Kidney glomerular epithelial cell (primary cell): Measurements from ENCODE around the gene ZMIZ1.

Experiments used
- DNase-seq: peaks from one replicate; lab custom pipeline; 2025; lab: John Stamatoyannopoulos, UW

ZMIZ1 gene

DNA sequence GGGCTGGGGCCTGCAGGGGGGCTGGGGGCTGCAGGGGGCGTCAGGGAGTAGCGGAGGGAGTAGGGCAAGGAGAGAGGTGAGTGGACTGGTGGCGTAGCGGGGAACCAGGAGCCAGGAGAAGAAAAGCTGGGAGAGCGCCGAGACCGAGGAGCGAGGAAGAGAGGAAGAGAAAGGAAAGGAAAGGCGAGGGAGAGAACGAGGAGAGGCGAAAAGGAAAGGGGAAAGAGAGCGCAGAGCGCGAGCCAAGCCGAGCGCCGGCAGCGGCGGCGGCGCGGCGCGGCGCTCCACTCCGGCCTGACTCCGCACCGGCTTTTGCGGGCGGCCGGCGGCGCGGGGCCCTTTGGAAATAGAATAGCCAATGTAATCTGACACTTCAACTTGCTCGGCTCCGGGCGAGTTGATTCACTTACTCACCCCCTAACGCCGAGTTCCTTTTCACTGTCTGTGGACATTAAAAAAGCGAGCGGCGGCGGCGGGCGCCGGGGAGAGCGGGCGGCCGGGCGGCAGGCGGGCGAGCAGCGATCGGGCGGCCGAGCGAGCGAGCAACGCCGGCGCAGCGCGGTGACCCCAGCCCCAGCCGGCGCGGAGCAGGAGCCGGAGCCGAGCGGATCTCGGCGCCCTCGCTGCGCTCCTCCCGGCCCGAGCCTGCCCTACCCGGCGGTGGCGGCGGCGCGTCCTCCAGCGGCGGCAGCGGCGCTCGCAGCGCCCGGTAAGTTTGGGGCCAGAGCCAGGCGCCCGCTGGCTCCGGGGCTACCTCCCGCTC, at the start of gene ZMIZ1:
Gene ZMIZ1 (plus strand): TSS at position 405 of the 763 bp plus-strand sequence. CDS start 132,667 bp downstream, outside the sequence.
- peak; percentile 92 for DNase-seq

DNA sequence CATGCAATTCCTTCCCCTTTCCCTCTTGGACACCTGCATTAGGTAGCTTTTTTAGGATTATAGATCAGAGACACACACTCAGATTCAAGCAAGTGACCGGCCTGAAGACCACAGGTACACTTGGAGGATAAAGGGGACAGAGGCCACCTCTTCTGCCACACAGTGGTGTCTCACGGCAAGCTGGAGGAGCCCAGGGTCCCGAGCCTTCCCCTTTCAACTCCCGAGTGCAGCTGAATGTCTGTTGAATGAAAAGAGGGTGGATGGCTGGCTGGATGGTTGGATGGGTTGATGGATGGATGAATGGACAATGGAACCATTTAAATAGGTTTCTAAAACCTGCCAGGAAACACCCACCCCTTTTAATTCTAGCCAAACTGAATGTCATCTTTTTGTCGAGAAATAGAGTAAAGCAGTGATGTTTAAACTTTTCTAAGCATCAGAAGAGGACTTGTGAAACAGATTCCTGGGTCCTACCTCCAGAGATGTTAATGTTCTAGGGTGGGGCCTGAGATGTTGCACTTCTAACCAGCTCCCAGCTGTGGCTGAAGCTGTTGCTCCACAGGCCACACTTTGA, 49.2 kb upstream of the ZMIZ1 start:
- DNase-seq = no peak

- no peak for DNase-seq
Measured at GRCh38 chr10:79020015-79020491, 48.7 kb upstream of the ZMIZ1 start.

- no peak for DNase-seq
Measured at GRCh38 chr10:79020605-79021004, 48.2 kb upstream of the ZMIZ1 start.

GRCh38 chr10:79021331-79021907, 47.3 kb upstream of the ZMIZ1 start:
- no peak for DNase-seq

DNA sequence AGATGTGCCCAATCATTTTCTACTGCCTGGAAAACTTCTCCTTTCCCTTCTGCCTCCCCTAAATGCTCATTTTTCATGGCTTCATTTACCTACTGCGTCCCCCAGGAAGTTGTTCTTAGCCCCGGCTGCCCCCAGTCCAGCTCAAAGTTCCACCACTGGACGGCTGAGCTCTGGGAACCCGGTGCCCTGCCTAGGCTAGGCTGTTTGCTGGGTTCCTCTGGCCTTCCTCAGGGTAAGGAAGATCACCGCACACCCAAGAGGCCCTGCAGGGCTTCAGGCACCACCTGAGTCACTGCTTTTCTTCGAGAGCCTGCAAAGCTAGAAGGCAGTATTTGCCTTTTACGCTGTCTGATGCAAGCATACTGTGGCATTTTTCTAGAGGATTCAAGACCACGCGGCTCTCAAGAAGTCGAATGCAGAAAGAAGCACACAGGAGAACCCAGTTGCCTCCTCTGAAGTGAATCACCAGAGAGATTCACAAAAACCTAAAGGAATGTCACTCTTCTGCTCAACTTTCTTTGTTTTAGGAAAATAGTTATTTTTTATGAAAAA, 46.7 kb upstream of the ZMIZ1 start:
- no peak for DNase-seq

GRCh38 chr10:79022565-79023230, 46.1 kb upstream of the ZMIZ1 start:
- DNase-seq = no peak

- no peak for DNase-seq
Measured at GRCh38 chr10:79023240-79024162, 45.3 kb upstream of the ZMIZ1 start.

GRCh38 chr10:79024296-79024695, 44.5 kb upstream of the ZMIZ1 start:
- no peak for DNase-seq

DNA sequence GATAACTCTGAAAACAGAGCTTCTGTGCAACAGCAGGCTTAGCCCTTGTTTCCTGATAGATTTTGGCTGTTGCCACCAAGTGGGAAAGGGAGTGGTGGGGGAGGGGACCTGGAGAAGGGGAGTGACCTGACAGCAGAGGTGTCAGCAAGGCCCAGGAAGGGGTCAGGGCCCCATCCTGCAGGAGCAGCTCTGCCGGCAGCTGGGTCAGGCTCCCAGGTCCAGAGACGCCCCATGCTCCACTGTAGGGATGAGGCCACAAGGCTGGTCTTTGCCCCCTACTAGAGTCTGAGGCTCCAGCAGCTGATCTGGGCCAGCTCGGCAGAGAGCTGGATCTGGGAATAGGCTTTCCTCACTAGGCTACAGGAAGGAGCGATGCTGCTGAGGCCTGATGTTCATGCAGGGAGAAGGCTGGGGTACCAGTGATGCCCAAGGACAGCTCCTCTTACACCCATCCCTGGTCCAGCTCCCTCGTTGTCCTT, 44.0 kb upstream of the ZMIZ1 start:
- DNase-seq = no peak

DNA sequence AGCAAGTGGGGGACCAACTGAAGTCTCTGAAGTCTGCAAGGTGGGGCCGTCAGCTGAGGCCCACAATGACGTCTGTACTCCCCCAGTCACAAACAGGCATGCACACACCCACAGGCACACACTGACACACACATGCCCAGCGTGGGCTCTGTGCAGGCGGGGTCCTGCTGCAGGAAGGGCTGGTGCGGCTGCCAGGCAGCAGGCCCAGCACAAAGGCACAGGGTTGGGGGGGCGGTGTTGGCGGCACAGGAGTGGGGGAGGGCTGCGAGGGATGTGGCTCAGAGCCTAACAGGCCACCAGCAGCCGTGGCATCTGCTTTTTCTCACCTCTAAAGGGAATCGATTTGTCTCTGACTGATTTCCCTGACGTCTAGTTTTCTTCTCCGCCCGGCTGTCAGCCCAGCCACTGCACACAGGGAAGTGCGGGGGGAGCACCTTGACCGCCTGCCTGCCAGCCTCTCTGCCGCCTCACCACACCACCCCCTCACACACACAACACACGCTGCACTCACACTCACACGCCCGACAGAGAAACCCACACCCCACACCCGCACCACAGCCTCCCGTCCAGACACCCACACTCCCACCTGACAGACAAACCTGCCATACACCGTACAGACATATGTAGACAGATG, 43.5 kb upstream of the ZMIZ1 start:
- no peak for DNase-seq

DNA sequence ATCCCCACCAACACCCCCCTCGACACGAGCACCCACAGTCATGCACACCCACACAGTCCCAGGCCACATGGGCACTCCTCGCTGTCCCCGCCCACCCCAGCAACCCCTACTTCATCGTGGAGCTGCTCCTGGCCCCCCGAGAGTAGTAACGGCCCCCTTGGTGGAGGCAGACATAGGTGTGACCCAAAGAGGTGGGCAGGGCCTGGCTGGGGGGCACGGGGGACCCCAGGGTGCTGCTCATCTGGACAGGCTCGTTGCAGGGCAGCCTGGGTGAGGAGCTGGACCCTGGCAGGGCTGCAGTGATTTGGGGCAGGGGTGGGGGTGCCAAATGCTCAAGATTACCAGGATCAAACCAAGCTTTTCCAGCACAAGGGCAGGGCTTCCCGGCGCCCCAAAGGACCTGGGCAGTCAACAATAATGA, 42.4 kb upstream of the ZMIZ1 start:
- DNase-seq = no peak

DNA sequence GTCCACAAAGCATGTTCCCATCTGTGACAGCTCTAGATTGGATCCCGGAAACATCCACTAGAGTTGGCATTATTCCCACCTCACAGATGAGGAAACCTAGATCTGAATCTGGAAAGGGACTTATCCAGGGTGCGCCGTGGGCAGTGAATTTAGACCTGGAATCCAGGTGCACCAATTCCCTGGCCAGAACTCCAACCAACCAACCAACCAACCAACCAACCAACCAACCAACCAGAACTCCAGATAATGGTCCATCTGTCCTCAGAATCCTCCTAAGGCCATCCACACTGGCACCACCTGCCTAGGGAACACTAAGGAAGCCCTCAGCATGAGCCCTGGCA, 42.0 kb upstream of the ZMIZ1 start:
- DNase-seq = no peak

GRCh38 chr10:79027147-79028055, 41.4 kb upstream of the ZMIZ1 start:
- DNase-seq = no peak

DNA sequence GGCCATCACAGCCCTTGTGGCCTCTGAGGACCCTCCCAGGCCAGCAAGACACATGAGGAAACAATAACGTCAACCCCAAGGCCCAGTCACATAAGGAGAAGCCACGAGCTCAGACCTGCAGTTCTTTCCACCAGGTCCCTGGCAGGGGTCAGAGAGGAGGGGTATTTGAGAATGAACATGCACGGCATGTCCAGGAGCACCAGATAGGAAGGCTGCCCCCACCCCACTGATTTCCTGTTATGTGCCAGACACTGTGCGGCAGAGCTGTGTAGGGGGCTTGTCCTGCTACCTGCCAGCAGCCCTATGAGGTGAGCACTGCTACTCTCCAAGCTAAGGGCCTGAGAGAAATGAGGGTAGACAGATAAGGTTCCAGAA, 40.7 kb upstream of the ZMIZ1 start:
- DNase-seq = no peak

- DNase-seq = no peak
Measured at GRCh38 chr10:79028451-79029010, 40.2 kb upstream of the ZMIZ1 start.

- DNase-seq = no peak
Measured at GRCh38 chr10:79029478-79030390, 39.0 kb upstream of the ZMIZ1 start.

DNA sequence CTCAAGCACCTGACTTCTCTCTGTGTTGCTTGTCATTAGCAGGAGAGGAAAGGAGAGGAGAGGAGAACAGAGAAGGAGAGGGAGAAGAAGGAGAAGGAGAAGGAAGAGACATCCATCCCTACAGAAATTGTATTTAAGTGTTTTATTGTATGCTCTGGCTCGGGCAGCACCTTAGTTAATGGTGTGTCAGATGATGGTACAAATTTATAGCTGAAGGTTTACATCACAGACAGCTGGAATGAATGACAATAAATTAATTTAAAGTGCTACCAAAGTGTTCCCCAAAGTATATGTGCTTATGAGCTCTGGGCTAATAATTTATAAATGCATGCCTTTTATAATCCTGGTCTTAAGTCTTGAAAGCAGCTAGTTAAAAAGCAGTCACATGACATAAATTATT, 38.1 kb upstream of the ZMIZ1 start:
- no peak for DNase-seq
